Rectal smooth muscle tissue (tissue), 1 donor: Measurements from ENCODE around the gene FIS1.

Experiments used
- H3K27ac ChIP-seq: one replicate; pipeline ENCODE4 v1.7.0; 2013; ENCODE audit warnings: low read depth, low read length, inconsistent platforms
- H3K27me3 ChIP-seq: one replicate; pipeline ENCODE4 v1.7.0; 2013; ENCODE audit warnings: low read length; ENCODE audit not compliant: control insufficient read depth, insufficient read depth
- H3K36me3 ChIP-seq: one replicate; pipeline ENCODE4 v1.7.0; 2013; ENCODE audit warnings: low read length; ENCODE audit not compliant: control insufficient read depth, insufficient read depth
- H3K4me1 ChIP-seq: one replicate; pipeline ENCODE4 v1.7.0; 2013; ENCODE audit warnings: low read length; ENCODE audit not compliant: control insufficient read depth, insufficient read depth
- H3K4me3 ChIP-seq: one replicate; pipeline ENCODE4 v1.7.0; 2013; ENCODE audit warnings: low read length
- H3K9ac ChIP-seq: one replicate; pipeline ENCODE4 v1.7.0; 2013; ENCODE audit warnings: low read length

Gene FIS1

DNA sequence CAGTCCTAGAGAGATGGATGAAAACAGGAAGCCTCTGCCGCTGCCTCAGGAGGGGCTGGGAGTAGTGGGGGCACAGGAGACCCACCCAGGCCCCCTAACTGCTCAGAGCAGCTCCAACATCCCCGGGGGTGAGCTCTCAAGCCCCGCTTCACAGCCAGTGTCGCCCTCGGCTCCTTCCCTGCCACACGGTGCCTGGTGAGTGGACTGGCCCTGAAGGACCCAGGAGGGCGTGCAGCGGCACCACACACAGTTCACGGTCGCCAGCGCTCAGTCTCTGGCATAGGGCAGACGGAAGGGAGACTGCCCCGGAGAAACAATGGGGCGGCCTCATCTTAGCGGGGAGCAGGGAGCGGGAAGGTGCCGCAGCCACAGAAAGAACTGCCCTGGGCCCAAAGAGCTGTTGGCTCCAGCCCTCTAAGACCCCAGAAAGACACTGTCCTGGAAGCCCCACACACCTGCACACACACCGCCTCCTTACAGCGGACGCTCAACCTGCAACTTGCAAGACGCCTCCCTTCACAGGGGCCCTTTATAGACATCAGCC, 8.5 kb downstream of the FIS1 start:
- H3K36me3 ChIP-seq: peaks cover 14% of the 10 kb centered on the region
- no peak overlapping the region for H3K27ac ChIP-seq
- peaks cover 3% of the 10 kb centered on the region for H3K4me1 ChIP-seq
- H3K9ac ChIP-seq: peak overlapping the region; percentile 17
- peak overlapping the region; percentile 17 for H3K4me3 ChIP-seq
- H3K27me3 ChIP-seq: no peaks in the 10 kb centered on the region

DNA sequence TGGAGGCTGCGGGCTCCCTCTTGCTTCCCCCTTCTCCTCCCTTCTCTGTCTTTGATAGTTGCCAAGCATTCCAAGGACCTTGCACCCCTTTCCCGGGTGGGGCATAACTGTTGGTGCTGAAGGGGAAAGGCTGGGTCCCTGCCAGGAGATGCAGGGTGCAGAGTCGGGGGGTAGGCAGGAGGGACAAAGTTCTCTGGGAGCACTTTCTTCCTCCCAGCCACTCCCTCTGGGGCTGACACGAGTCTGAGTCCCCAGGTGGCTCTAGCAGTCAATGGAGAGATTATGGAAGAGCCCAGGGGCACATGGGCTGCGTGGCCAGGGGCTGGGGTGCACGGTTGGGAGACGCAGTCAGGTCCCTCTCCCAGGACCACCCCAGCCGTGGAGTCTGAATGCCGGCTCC, 9.4 kb downstream of the FIS1 start:
- peak overlapping the region; percentile 17 for H3K4me3 ChIP-seq
- H3K36me3 ChIP-seq: peaks cover 14% of the 10 kb centered on the region
- H3K27ac ChIP-seq: no peak overlapping the region
- no peaks in the 10 kb centered on the region for H3K27me3 ChIP-seq
- no peak overlapping the region for H3K9ac ChIP-seq
- H3K4me1 ChIP-seq: peaks cover 3% of the 10 kb centered on the region

DNA sequence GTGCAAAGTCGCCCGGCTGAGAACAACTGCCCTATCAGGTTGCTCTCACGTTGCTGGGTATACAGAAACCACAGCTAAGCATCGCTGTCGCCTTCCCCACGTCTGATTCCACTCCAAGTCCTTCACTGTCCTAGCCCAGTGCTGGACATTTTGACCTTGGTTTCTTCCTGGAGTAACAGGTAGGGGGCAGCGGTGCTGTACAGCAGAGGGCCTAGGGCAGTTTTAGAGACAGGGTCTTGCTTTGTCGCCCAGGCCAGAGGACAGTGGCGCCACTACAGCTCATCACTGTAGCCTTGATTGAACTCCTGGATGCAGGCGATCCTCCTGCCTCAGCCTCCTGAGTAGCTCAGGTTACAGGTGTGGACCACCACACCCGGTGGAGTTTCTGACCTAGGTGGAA, 9.8 kb downstream of the FIS1 start:
- no peak overlapping the region for H3K9ac ChIP-seq
- no peak overlapping the region for H3K4me3 ChIP-seq
- H3K4me1 ChIP-seq: peaks cover 3% of the 10 kb centered on the region
- H3K36me3 ChIP-seq: peaks cover 10% of the 10 kb centered on the region
- no peaks in the 10 kb centered on the region for H3K27me3 ChIP-seq
- H3K27ac ChIP-seq: no peak overlapping the region

DNA sequence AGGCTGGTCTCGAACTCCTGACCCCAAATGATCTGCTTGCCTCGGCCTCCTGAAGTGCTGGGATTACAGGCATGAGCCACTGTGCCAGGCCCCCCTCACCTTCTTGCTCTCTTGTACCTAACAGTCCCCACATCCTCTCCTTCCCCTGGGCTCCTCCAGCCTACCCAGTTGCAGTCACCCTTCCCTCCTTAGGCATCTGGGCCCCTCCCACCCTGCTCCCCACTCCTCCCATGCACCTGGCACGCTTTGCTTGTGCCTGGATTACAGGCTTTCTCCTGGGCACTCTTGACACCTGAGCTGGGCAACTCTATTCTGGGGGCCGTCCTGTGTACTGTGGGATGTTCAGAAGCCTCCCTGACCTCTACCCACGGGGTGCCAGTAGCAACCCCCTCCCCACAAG, 10.2 kb downstream of the FIS1 start:
- no peak overlapping the region for H3K9ac ChIP-seq
- no peak overlapping the region for H3K4me3 ChIP-seq
- H3K4me1 ChIP-seq: peaks cover 3% of the 10 kb centered on the region
- no peaks in the 10 kb centered on the region for H3K27me3 ChIP-seq
- no peak overlapping the region for H3K27ac ChIP-seq
- peaks cover 7% of the 10 kb centered on the region for H3K36me3 ChIP-seq

DNA sequence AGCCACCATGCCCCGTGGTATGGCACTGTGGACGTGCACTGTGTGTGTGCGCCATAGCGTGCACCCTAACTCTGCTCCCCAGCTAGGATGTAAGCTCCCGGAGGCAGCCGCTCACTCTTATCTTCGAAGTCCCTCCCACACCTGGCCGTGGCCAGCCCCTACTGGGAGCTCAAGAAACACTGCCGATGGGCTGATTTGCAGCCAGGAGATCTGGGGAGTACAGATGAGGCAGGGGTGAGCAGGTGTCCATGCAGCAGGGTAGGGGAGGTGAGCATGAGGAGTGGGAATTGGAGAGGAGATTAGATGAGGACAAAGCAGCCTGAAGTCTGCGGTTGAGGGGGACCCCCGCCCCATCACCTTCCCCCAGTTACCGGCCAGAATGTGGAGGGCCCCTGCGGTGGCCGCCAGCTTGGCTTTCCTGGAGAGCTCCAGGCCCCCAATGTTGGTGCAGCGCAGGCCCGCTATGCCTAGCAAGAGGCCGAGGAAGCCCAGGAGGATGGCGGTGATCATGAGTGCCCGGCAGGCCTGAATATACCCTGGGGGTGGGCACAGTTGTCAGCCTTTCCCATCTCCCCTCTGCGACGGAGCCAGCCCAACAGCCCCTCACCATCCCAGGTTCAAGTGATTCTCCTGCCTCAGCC, 10.9 kb downstream of the FIS1 start:
- Histone ChIP-seq H3K4me3 (no peak overlapping the region), H3K27ac (no peak overlapping the region), H3K9ac (no peak overlapping the region), H3K36me3 (peaks cover 2% of the 10 kb centered on the region), H3K4me1 (peaks cover 3% of the 10 kb centered on the region), H3K27me3 (no peaks in the 10 kb centered on the region)

DNA sequence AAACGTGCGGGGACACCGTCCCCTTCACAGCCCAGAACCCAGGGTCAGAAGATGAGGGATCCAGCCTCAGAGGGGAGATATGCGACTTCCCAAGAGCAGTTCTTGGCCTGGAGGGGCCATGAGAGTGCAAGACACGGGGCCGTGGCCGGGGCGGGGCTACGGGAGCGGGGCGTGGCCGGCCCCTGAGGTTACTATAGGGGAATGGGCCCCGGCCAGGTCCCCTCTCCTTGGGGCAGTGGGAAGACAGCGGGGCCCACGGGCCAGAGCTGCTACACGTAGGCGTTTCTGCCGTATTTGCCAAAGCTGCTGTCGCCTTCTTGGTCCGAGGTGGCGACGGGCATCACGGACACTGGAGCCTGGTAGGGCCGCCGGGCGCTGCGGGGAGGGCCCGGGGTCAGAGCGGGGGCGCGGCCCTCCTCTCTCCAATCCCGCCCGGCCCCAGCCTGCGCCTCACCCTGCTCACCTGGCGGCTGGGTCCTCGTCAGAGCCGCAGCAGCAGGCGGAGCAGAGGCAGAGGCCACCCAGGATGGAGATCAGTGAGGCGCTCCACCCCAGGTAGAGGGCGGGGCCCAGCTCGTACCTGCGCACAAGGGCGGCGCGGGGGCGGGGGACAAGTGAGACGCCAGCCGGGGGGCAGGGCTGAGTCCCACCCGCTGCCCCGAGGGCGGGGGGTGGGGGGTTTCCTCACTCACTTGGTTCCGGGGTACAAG, 12.6 kb downstream of the FIS1 start:
- peak overlapping the region; percentile 51 for H3K4me3 ChIP-seq

DNA sequence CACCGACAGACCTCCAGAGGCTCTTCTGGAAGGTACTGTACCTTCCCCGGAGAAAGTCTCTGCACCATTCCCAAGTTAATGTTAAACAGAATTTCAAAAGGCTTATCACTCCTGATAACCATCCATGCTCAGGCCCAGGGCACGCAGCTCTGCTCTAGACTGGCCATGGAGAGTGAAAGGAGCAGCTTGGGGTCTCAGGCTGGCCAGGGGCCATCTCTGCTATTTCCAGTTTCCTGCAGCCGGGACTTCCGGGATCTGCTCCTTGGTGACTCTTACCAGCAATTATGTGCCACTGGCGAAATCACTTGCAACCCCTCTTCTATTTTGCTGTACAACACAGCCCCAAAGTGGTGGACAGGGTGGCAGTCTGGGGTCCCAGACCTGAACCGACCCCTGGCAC, 13.2 kb downstream of the FIS1 start:
- Histone ChIP-seq H3K27ac (no peak overlapping the region), H3K9ac (no peak overlapping the region), H3K4me3 (no peak overlapping the region), H3K27me3 (no peaks in the 10 kb centered on the region), H3K4me1 (no peaks in the 10 kb centered on the region), H3K36me3 (peaks cover 3% of the 10 kb centered on the region)

More for the DNA sequence above, 12.6 kb downstream of the FIS1 start:
- no peak overlapping the region for H3K27ac ChIP-seq
- peaks cover 4% of the 10 kb centered on the region for H3K36me3 ChIP-seq
- H3K9ac ChIP-seq: no peak overlapping the region
- H3K27me3 ChIP-seq: no peaks in the 10 kb centered on the region
- peaks cover under 1% of the 10 kb centered on the region for H3K4me1 ChIP-seq

DNA sequence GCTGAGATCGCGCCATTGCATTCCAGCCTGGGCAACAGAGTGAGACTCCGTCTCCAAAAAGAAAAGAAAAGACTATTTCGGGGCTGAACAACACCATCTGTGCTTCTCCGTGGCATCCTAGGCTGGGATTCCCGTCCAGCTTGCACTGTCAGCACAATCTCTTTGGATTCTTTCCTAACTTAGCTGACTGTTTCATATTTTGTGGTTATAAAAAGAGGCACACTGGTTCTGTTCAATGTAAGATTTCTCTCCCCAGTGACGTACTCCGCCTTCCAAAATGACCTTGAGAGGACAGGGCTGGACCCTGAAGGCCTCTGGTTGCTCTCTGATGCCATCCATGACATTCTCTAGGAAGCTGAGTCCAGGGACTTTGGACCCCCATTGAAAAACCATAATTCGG, 18.2 kb downstream of the FIS1 start:
- Histone ChIP-seq H3K27ac (no peak overlapping the region), H3K9ac (no peak overlapping the region), H3K4me3 (no peak overlapping the region), H3K27me3 (no peaks in the 10 kb centered on the region), H3K36me3 (peaks cover 21% of the 10 kb centered on the region), H3K4me1 (no peaks in the 10 kb centered on the region)

DNA sequence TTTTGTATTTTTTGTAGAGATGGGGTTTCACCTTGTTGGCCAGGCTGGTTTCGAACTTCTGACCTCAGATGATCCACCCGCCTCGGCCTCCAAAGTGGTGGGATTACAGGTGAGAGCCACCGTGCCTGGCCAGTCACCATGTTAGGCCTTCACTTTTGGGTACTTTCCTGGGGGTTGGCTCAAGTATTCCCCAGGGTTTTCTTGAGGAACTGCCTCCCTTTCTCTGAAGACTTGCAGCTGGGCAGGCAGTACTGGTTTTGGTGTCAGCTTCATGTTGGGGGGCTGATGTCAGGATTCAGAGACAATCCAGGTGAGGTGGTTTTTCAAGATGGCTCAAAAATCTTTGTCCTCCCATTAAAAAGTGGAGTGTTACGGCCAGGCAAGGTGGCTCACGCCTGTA, 19.2 kb downstream of the FIS1 start:
- no peak overlapping the region for H3K9ac ChIP-seq
- H3K4me1 ChIP-seq: no peaks in the 10 kb centered on the region
- peaks cover 22% of the 10 kb centered on the region for H3K36me3 ChIP-seq

DNA sequence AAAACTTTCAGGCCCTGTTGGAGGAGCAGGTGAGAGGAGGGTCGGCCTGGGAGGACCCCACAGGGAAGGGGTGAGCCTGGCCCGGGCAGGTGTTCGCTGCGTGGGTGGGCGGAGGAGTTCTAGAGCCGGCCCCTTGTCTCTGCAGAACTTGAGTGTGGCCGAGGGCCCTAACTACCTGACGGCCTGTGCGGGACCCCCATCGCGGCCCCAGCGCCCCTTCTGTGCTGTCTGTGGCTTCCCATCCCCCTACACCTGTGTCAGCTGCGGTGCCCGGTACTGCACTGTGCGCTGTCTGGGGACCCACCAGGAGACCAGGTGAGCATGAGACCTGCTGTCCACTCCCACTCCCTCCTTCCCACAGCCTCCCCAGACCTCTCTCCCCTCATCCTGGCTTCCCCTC, 21.4 kb downstream of the FIS1 start:
- Histone ChIP-seq H3K4me1 (peaks cover 3% of the 10 kb centered on the region), H3K36me3 (peaks cover 22% of the 10 kb centered on the region), H3K9ac (no peak overlapping the region), H3K4me3 (no peak overlapping the region), H3K27ac (no peak overlapping the region), H3K27me3 (no peaks in the 10 kb centered on the region)

More for the DNA sequence above, 19.2 kb downstream of the FIS1 start:
- Histone ChIP-seq H3K4me3 (no peak overlapping the region), H3K27me3 (no peaks in the 10 kb centered on the region), H3K27ac (no peak overlapping the region)

DNA sequence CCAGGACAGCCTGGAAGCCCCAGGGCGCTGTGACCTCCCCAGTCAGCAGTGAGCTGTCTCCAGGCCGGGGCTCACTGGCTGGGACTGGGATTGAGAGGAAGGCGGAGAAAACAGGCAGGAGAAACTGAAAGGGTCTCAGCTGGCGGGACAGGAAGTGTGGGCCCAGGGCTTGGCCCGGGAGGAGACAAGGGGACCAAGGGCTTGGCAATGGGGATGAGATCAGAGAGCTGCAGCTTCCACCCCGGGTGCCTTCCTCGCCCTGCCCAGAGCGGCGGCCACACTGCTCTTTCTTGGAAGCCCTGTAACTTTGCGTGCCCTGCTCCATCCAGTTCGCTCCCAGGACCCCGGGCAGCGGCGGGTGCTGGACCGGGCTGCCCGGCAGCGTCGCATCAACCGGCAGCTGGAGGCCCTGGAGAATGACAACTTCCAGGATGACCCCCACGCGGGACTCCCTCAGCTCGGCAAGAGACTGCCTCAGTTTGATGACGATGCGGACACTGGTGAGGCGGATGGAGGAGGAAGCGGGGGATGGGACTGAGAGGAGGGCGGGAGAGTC, 22.5 kb downstream of the FIS1 start:
- H3K9ac ChIP-seq: no peak overlapping the region
- H3K36me3 ChIP-seq: peaks cover 19% of the 10 kb centered on the region
- H3K27ac ChIP-seq: no peak overlapping the region
- H3K27me3 ChIP-seq: no peaks in the 10 kb centered on the region
- no peak overlapping the region for H3K4me3 ChIP-seq
- peaks cover 5% of the 10 kb centered on the region for H3K4me1 ChIP-seq

DNA sequence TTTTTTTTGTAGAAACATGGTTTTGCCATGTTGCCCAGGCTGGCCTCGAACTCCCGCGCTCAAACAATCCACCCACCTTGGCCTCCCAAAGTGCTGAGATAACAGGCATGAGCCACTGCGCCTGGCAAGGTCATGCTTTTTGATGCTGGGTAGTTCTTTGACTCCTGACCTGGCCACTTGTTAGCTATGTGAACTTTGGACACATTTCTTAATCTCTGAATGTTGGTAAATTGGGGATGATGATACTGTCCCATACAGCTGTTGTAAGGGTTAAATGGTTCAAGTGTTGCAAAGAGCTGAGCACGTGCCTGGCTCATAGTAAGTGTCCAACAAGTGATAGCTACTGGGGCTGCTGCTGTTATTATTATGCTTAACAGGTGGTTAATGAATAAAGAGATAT, 24.6 kb downstream of the FIS1 start:
- H3K4me3 ChIP-seq: no peak overlapping the region
- H3K27ac ChIP-seq: no peak overlapping the region
- no peak overlapping the region for H3K9ac ChIP-seq
- no peaks in the 10 kb centered on the region for H3K27me3 ChIP-seq
- H3K36me3 ChIP-seq: peaks cover 16% of the 10 kb centered on the region
- H3K4me1 ChIP-seq: peaks cover 13% of the 10 kb centered on the region
